ENCODE data around the gene WDHD1.
"Not testable (repeated sequence)": the region's sequence is repeated elsewhere in the genome, so short reads cannot be mapped to it uniquely, and the experiment has no call there.

The WDHD1 gene

DNA sequence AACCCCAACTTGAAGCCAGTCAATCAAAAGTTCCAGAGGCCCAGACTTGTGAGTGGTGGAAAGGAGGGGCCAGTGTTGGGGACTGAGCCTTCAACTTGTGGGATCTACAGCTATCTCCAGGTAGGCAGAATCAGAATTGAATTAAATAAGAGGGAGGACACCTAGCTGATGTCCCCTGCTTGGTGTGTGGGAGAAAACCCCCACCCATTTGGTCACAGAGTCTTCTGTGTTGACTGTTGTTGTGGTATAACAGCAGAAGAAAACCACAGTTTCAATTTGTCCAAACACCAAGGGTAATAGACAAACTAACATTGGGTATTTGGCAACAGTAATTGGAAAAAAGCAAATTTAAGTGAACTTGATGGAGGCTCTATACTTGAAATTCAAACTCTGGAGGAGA lies 120.8 kb downstream of the WDHD1 start:
- no peak for DNase-seq (ENCODE audit: low spot score)

DNA sequence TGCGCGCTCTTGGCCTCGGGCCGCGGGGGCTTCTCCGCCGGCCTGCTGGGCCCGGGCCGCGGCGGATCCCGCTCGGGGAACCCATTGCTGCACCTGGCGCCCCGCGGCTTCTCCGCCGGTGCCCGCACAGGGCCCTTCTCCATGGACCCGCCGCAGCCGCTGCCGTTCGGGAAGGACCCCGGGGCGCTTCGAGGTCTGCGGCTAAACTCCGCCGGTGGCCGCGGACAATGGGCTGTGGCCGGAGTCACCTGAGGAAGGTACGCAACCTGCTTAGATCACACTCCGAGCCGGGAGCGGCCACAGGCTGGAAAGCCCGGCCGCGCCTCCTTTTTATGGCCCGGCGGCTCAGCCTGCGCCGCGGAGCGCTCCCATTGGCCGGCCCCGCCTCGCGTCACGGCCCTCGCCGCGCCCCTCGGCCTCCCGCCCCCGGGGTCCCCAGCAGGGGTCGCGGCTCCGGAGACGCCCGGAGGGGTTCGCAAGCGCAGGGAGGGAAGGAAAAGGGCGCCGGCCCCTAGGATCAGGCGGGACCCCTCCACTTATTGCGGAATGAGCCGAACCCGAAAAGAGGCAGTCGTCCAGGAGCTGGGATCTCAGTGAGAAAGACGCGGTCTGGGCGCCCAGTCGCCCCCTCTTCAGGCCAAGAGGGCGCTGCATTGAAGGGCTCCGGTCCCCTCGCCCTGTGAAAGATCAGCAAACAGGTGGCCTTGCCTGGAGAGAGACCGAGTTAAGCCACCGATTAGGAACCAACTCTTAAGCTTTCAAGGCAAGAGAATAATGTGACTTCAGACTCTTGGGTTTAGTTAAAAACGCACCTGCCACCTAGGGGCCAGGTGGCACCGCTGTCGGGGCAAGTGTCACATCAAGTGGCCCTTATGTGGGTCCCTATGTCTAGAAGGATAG lies 124.1 kb downstream of the WDHD1 start, which contains the start of gene GCH1:
Gene GCH1, minus strand, starts transcription at position 306 of the 900 bp plus-strand sequence. Its CDS starts 163 bp downstream, at position 143.
- DNase-seq (ENCODE audit: low spot score) = peak; percentile 72

DNA sequence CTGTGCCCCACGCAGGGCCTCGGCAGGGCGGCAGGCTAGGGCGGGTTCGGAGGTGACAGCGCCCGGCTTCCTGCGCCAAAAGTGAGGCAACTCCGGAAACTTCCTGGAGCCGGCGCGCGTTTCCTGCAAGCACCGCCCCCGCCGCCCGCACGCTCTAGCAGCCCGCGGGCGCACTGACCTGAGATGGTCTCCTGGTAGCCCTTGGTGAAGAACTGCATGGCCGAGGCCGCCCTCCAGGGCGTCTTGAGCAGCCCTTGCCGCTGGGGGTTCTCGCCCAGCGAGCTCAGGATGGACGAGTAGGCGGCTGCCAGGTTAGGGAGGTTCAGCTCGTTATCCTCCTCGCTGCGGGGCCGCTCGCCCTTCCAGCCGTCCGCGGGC lies 124.8 kb downstream of the WDHD1 start:
- peak; percentile 51 for DNase-seq (ENCODE audit: low spot score)

DNA sequence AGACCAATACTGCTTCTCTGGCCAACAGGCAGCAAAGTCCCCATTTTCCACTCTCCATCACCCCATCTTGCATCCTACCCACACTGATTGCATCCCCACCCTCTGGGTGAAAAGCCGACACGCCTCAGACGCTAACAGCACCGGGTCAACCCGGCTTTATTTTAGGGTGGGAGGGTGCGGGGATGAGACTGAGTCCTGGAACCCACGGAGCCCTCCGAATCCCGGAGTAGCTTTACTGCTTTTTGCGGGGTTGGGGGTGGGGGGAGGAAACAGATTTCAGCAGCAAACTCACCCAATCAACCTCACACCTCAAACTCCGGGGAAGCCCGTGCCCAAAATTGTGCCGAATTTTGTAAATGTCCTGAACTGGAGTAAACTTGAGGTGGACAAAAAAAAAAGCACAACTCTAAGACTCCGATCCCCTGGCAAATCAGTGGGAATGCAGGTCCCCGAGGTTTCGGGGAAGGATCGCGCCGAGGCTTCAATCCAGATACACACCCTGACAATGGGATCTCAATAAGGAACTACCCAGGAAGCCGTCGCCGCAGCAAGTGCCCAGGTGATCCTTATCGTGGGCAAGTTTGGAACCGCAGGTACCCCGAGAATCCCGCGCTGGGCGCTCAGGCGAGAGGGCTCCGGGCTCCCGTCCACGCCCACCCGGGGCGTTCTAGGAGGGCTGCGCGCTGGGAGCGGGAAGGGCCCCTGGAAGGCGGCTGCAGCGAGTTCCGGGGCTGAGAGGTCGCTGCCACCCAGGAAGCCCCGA lies 125.3 kb downstream of the WDHD1 start:
- no peak for DNase-seq (ENCODE audit: low spot score)

DNA sequence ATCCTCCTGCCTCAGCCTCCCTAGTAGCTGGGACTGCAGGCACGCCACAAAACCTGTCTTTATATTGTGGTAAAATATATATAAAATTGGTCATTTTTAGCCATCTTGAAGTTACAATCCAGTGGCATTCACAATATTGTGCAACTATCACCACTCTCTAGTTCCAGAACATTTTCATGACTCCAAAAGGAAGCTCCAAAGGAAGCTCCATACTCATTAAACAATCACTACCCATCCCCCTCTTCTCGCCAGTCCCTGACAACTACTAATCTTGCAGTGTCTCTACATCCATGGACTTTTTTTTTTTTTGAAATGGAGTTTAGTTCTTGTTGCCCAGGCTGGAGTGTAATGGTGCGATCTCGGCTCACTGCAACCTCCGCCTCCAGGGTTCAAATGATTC lies 127.3 kb downstream of the WDHD1 start:
- no peak for DNase-seq (ENCODE audit: low spot score)

DNA sequence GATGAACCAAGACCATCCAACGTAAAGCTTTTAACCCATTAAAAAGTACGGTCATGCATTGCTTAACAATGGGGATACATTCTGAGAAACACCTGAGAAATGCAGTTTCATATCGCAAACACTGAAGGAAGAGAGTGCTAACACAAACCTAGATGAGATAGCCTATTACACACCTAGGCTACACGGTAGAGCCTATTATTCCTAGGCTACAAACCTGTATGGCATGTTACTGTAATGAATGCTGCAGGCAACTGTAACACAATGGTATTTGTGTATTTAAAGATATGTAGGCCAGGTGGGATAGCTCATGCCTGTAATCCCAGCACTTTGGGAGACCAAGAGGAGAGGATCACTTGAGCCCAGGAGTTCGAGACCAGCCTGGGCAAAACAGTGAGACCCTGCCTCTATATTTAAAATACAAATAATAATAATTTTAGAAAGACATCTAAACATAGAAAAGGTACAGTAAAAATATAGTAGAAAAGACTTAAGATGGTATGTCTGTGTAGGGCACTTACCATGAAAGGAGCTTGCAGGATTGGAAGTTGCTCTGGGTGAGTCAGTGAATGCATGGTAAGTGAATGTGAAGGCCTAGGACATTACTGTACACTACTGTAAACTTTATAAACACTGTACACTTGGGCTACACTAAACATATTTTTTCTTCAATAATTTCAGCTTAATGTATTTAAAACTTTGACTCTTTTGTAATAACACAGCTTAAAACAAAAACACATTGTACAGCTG lies 128.9 kb downstream of the WDHD1 start:
- not testable (repeated sequence) for DNase-seq (ENCODE audit: low spot score)

DNA sequence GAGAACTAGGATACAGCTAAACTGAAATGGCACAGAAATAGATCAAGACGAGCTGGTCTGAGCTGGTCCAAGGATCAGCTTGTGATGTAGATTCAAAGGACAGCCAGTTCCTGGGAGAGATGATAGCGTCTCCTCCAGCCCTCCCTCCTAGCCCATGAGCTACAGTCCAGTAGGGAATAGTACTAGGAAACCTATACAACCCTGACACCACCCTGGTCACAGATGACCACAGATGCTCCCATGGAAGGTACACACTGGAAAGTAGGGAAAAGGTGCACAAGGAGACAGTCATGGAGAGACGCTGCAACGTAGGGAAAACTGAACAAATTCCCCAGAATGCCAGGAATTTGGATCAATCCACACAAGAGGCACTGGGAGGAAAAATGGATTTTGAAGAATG lies 131.2 kb downstream of the WDHD1 start:
- no peak for DNase-seq (ENCODE audit: low spot score)

DNA sequence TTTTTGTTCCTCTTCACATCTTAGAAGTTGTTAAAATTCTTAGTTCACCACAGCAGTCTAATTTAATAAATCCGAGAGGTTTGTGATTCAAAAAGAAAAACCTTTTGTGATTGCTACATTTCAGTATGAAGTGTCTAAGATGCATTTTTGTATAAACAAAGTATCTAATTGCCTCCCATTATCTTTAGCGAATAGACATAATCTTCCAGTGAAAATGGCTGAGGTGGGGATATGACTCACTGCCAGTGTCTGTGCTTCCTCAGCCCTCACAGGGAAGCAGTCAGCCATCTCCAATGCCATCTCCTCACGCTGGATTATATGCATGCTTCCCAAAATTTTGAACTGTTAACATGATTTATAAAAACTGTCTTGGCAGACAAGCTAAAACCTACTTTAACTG lies 131.9 kb downstream of the WDHD1 start:
- DNase-seq (ENCODE audit: low spot score) = no peak

DNA sequence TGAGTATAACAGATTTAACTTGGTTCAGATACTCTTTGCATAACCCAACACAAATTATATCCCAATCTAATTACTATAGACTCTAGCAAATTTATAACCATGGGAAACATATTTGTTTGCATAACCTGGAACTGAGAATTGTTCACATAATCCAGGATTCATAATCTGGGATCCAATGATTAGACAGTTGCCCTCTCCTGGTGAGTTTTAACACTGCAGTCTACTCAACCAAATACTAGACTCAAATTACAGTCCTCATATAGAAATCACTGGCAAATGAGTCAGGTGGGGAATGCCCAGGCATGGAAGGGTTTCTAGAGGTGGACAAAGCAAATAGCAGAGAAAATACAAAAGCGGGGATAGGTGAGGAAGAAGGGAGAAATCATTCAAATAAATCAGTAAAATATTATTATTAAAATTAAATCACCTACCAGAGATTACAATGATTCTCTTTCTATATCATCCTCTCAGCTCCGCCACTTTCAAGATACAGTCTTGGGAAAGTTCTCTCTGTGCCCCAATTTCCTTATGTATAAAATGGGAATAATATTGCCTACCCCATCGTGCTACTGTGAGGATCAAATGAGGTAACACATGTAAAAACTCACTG lies 133.6 kb downstream of the WDHD1 start:
- peak; percentile 43 for DNase-seq (ENCODE audit: low spot score)

DNA sequence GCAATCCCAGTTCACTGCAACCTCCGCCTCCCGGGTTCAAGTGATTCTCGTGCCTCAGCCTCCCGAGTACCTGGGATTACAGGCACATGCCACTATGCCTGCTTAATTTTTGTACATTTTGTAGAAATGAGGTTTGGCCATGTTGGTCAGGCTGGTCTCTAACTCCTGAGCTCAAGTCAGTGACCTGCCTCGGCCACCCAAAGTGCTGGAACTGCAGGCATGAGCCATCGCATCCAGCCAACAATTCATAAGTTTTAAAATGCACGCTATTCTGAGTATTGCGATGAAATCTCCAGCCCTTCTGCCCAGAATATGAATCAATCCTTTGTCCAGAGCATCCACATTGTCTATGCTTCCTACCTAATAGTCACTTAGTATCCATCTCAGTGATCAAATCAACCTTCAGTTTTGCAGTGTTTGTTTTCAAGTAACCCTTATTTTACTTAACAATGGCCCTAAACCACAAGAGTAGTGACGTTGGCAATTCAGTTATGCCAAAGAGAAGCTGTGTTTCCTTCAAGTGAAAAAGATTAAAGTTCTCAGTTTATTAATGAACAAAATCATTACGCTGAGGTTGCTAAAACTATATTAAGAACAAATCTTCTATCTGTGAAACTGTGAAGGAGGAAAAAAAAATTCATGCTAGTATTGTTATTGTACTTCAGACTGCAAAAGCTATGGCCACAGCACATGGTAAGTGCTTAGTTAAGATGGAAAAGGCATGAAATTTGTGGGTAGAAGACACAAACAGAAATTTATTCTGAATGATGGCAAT lies 135.2 kb downstream of the WDHD1 start:
- no peak for DNase-seq (ENCODE audit: low spot score)

DNA sequence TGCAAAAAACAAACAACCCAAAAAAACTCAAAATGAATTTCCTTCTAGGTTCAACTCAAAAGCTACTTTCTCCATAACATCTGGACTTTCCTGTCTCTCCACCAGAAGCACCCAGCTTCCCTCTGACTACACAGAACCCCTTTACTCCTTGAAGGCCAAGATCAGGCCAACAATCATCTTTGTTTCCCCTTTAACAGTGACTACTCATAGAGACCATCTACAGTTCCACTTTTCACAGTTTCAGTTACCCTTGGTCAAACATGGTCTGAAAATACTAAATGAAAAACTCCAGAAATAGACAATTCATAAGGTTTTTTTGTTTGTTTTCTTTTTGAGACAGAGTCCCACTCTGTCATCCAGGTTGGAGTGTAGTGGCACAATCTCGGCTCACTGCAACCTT lies 136.1 kb downstream of the WDHD1 start:
- no peak for DNase-seq (ENCODE audit: low spot score)

DNA sequence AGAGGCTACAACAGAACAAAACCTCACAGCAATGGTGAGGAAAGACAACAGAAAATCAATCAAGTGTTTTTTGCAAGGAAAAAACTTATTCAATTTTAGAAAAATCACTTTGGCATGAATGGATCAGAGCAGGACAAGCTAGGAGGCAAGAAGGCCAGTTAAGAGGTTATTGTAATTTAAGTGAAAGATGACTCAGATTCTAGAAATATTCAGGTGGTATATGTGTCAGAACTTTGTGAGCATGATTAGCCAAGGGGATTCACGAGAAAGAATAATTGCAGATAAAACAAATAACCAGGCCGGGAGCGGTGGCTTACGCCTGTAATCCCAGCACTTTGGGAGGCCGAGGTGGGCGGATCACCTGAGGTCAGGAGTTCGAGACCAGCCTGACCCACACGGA lies 137.0 kb downstream of the WDHD1 start:
- no peak for DNase-seq (ENCODE audit: low spot score)

All from SK-N-DZ (cell line).